ENCODE measurements around the gene DCLK1.
"Not testable (repeated sequence)": the region's sequence is repeated elsewhere in the genome, so short reads cannot be mapped to it uniquely, and the experiment has no call there.

DCLK1 gene

GRCh38 chr13:36084131-36084530 lies 47.1 kb downstream of the DCLK1 start:
- DNase-seq (ENCODE audit: low spot score) = no peak

GRCh38 chr13:36082806-36083205 lies 48.4 kb downstream of the DCLK1 start:
- no peak for DNase-seq (ENCODE audit: low spot score)

GRCh38 chr13:36082396-36082795 lies 48.8 kb downstream of the DCLK1 start:
- no peak for DNase-seq (ENCODE audit: low spot score)

GRCh38 chr13:36076211-36076610 lies 55.0 kb downstream of the DCLK1 start:
- DNase-seq (ENCODE audit: low spot score) = no peak

- no peak for DNase-seq (ENCODE audit: low spot score)
Measured at GRCh38 chr13:36074659-36075058, 56.5 kb downstream of the DCLK1 start.

GRCh38 chr13:36072152-36072935 lies 58.8 kb downstream of the DCLK1 start:
- no peak for DNase-seq (ENCODE audit: low spot score)

GRCh38 chr13:36070504-36071192 lies 60.5 kb downstream of the DCLK1 start:
- DNase-seq (ENCODE audit: low spot score) = not testable (repeated sequence)

GRCh38 chr13:36069881-36070366 lies 61.3 kb downstream of the DCLK1 start:
- no peak for DNase-seq (ENCODE audit: low spot score)

- no peak for DNase-seq (ENCODE audit: low spot score)
Measured at GRCh38 chr13:36068991-36069390, 62.2 kb downstream of the DCLK1 start.

GRCh38 chr13:36068566-36068965 lies 62.6 kb downstream of the DCLK1 start:
- no peak for DNase-seq (ENCODE audit: low spot score)

GRCh38 chr13:36067746-36068381 lies 63.3 kb downstream of the DCLK1 start:
- no peak for DNase-seq (ENCODE audit: low spot score)

GRCh38 chr13:36062249-36062648 lies 68.9 kb downstream of the DCLK1 start:
- no peak for DNase-seq (ENCODE audit: low spot score)

- DNase-seq (ENCODE audit: low spot score) = no peak
Measured at GRCh38 chr13:36061621-36062020, 69.6 kb downstream of the DCLK1 start.

GRCh38 chr13:36061054-36061453 lies 70.1 kb downstream of the DCLK1 start:
- DNase-seq (ENCODE audit: low spot score) = no peak

GRCh38 chr13:36059321-36059720 lies 71.9 kb downstream of the DCLK1 start:
- no peak for DNase-seq (ENCODE audit: low spot score)

GRCh38 chr13:36058116-36058515 lies 73.1 kb downstream of the DCLK1 start:
- DNase-seq (ENCODE audit: low spot score) = no peak

- DNase-seq (ENCODE audit: low spot score) = no peak
Measured at GRCh38 chr13:36057547-36057946, 73.6 kb downstream of the DCLK1 start.

- DNase-seq (ENCODE audit: low spot score) = no peak
Measured at GRCh38 chr13:36057041-36057440, 74.1 kb downstream of the DCLK1 start.

- no peak for DNase-seq (ENCODE audit: low spot score)
Measured at GRCh38 chr13:36055366-36055765, 75.8 kb downstream of the DCLK1 start.

GRCh38 chr13:36054041-36054440 lies 77.1 kb downstream of the DCLK1 start:
- DNase-seq (ENCODE audit: low spot score) = no peak

GRCh38 chr13:36051082-36051481 lies 80.1 kb downstream of the DCLK1 start:
- no peak for DNase-seq (ENCODE audit: low spot score)

GRCh38 chr13:36046672-36047071 lies 84.5 kb downstream of the DCLK1 start:
- DNase-seq (ENCODE audit: low spot score) = no peak
